ENCODE measurements around the gene IFRD2. TPM values are rescaled to one million over a fixed set of nuclear protein-coding genes. Genes with fewer than 3 reads are reported as not detected.

Gene IFRD2
- total and polyA plus RNA-seq, 9 of the 15 experiments (the other 6 are each of a cell fraction or from before 2014, with no cell fraction given), result 30.5 to 115 (median 52.8) TPM

- TF ChIP-seq REST (IDR thresholded peaks at IDR 0.05; ENCODE audit: borderline replicate concordance), result no peak
- no peak for TF ChIP-seq REST (CRISPR knock-in tag; IDR thresholded peaks at IDR 0.05; ENCODE audit: low read depth)
- TF ChIP-seq E2F8 (IDR thresholded peaks at IDR 0.05; ENCODE audit: low read depth, partially characterized antibody), result no peak
- TF ChIP-seq CBX1 (IDR thresholded peaks at IDR 0.05; ENCODE audit: low read depth), result no peak
- no peak for TF ChIP-seq ZNF444 (CRISPR knock-in tag; IDR thresholded peaks at IDR 0.05)
- no peak for TF ChIP-seq MBD1 (CRISPR knock-in tag; IDR thresholded peaks at IDR 0.05)
- TF ChIP-seq ZC3H11A (IDR thresholded peaks at IDR 0.05; ENCODE audit: low read depth, low read length), result no peak
- TF ChIP-seq ZC3H8 (IDR thresholded peaks at IDR 0.05), result no peak
Observed at GRCh38 chr3:50251220-50251619, 41.0 kb downstream of the IFRD2 start (continued).
